Measurements from ENCODE around the gene AFF3. TPM values are rescaled to one million over a fixed set of nuclear protein-coding genes. Genes with fewer than 3 reads are reported as not detected.

Gene AFF3
- total RNA-seq, 1 experiment from 2014 or later, result 0.61 TPM

GRCh38 chr2:99622534-99622933, 519.9 kb downstream of the AFF3 start:
- BruUV-seq (replicated peaks), result no TSS peak
- RAD21 ChIA-PET (ENCODE audit: low non-redundant PET in 1 of 2, low total read pairs in 2 of 2, uncharacterized antibody in 2 of 2, unreplicated experiment in 2 of 2), result no interaction called here

GRCh38 chr2:99621774-99622173, 520.6 kb downstream of the AFF3 start:
- no peak overlapping the region for H2AFZ ChIP-seq (ENCODE audit: low read depth, low read length, poor library complexity, severe bottlenecking)
- H3K9ac ChIP-seq (ENCODE audit: low read length), result no peak overlapping the region
- no peaks in the 10 kb centered on the region for H3K9me2 ChIP-seq (ENCODE audit: insufficient read depth)
- H3K4me2 ChIP-seq (ENCODE audit: low read length), result no peak overlapping the region
- H3K4me1 ChIP-seq (ENCODE audit: control insufficient read depth in 1 of 2, insufficient read depth in 2 of 2, low read length in 2 of 2), result no peaks in the 10 kb centered on the region
- ATAC-seq (no peak), DNase-seq (ENCODE audit: low read depth, low spot score) (no peak)
- peaks cover 10% of the 10 kb centered on the region; the same call in 1 of the 2 replicates for H3K27me3 ChIP-seq (ENCODE audit: insufficient read depth, low read length)
- RAD21 ChIA-PET (ENCODE audit: low non-redundant PET in 1 of 2, low total read pairs in 2 of 2, uncharacterized antibody in 2 of 2, unreplicated experiment in 2 of 2), result no interaction called here
- intact Hi-C loops (cut with micrococcal nuclease), result no loop called here
- POLR2A ChIA-PET, result no interaction called here
- CTCF ChIA-PET, result no interaction called here
- no peak overlapping the region for H3K4me3 ChIP-seq (replicated peaks in 1 of 2; ENCODE audit: low read depth in 1 of 2, low read length in 2 of 2)
- no peaks in the 10 kb centered on the region for H3K9me3 ChIP-seq (ENCODE audit: control insufficient read depth in 1 of 2, insufficient read depth in 1 of 2, low read depth in 1 of 2, low read length in 2 of 2)
- no TSS peak for BruUV-seq (replicated peaks)
- H3K36me3 ChIP-seq (ENCODE audit: control insufficient read depth in 1 of 2, insufficient read depth in 2 of 2, low read length in 2 of 2), result no peaks in the 10 kb centered on the region
- H3K27ac ChIP-seq (ENCODE audit: low read depth, low read length), result no peak overlapping the region
- no peaks in the 10 kb centered on the region for H3K79me2 ChIP-seq (ENCODE audit: insufficient read depth, low read length)
- H4K20me1 ChIP-seq (ENCODE audit: insufficient read depth), result no peaks in the 10 kb centered on the region
- TF ChIP-seq, protein P1, sequence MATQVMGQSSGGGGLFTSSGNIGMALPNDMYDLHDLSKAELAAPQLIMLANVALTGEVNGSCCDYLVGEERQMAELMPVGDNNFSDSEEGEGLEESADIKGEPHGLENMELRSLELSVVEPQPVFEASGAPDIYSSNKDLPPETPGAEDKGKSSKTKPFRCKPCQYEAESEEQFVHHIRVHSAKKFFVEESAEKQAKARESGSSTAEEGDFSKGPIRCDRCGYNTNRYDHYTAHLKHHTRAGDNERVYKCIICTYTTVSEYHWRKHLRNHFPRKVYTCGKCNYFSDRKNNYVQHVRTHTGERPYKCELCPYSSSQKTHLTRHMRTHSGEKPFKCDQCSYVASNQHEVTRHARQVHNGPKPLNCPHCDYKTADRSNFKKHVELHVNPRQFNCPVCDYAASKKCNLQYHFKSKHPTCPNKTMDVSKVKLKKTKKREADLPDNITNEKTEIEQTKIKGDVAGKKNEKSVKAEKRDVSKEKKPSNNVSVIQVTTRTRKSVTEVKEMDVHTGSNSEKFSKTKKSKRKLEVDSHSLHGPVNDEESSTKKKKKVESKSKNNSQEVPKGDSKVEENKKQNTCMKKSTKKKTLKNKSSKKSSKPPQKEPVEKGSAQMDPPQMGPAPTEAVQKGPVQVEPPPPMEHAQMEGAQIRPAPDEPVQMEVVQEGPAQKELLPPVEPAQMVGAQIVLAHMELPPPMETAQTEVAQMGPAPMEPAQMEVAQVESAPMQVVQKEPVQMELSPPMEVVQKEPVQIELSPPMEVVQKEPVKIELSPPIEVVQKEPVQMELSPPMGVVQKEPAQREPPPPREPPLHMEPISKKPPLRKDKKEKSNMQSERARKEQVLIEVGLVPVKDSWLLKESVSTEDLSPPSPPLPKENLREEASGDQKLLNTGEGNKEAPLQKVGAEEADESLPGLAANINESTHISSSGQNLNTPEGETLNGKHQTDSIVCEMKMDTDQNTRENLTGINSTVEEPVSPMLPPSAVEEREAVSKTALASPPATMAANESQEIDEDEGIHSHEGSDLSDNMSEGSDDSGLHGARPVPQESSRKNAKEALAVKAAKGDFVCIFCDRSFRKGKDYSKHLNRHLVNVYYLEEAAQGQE (IDR thresholded peaks at IDR 0.05; ENCODE audit: low read depth), result no peak
- TF ChIP-seq CTCF (IDR thresholded peaks at IDR 0.05 in 2 of 3, conservative IDR thresholded peaks at IDR 0.05 in 1 of 3; ENCODE audit: borderline replicate concordance in 1 of 3, insufficient read depth in 1 of 3, low read depth in 2 of 3, low read length in 2 of 3) (no peak), POLR2AphosphoS5 (IDR thresholded peaks at IDR 0.05; ENCODE audit: low read depth, low read length) (no peak), ZNF274 (IDR thresholded peaks at IDR 0.05; ENCODE audit: low read depth, low read length) (no peak), POLR2A (IDR thresholded peaks at IDR 0.05; ENCODE audit: borderline replicate concordance, extremely low read depth, insufficient read depth, insufficient read length) (no peak), SP1 (IDR thresholded peaks at IDR 0.05; ENCODE audit: low read depth) (no peak)

More at GRCh38 chr2:99622534-99622933, 519.9 kb downstream of the AFF3 start:
- intact Hi-C loops (cut with micrococcal nuclease), result no loop called here
- H2AFZ ChIP-seq (ENCODE audit: low read depth, low read length, poor library complexity, severe bottlenecking), result no peak overlapping the region
- no peaks in the 10 kb centered on the region for H3K9me3 ChIP-seq (ENCODE audit: control insufficient read depth in 1 of 2, insufficient read depth in 1 of 2, low read depth in 1 of 2, low read length in 2 of 2)
- H3K27me3 ChIP-seq (ENCODE audit: insufficient read depth, low read length), result peaks cover 14% of the 10 kb centered on the region
- no peak for DNase-seq (ENCODE audit: low read depth, low spot score)
- H3K79me2 ChIP-seq (ENCODE audit: insufficient read depth, low read length), result no peaks in the 10 kb centered on the region
- no peak overlapping the region for H3K4me2 ChIP-seq (ENCODE audit: low read length)
- H3K4me1 ChIP-seq (ENCODE audit: control insufficient read depth in 1 of 2, insufficient read depth in 2 of 2, low read length in 2 of 2), result no peaks in the 10 kb centered on the region
- no peak overlapping the region for H3K4me3 ChIP-seq (replicated peaks in 1 of 2; ENCODE audit: low read depth in 1 of 2, low read length in 2 of 2)
- H4K20me1 ChIP-seq (ENCODE audit: insufficient read depth), result no peaks in the 10 kb centered on the region
- POLR2A ChIA-PET, result no interaction called here
- H3K9ac ChIP-seq (ENCODE audit: low read length), result no peak overlapping the region
- no peak for TF ChIP-seq ELF1 (IDR thresholded peaks at IDR 0.05; ENCODE audit: borderline replicate concordance, low read depth)
- no peak for TF ChIP-seq EGR1 (IDR thresholded peaks at IDR 0.05; ENCODE audit: low read depth)
- no peak for TF ChIP-seq ATF3 (IDR thresholded peaks at IDR 0.05)
- no peak for TF ChIP-seq POLR2AphosphoS5 (IDR thresholded peaks at IDR 0.05; ENCODE audit: low read depth, low read length)
- TF ChIP-seq, protein P2, sequence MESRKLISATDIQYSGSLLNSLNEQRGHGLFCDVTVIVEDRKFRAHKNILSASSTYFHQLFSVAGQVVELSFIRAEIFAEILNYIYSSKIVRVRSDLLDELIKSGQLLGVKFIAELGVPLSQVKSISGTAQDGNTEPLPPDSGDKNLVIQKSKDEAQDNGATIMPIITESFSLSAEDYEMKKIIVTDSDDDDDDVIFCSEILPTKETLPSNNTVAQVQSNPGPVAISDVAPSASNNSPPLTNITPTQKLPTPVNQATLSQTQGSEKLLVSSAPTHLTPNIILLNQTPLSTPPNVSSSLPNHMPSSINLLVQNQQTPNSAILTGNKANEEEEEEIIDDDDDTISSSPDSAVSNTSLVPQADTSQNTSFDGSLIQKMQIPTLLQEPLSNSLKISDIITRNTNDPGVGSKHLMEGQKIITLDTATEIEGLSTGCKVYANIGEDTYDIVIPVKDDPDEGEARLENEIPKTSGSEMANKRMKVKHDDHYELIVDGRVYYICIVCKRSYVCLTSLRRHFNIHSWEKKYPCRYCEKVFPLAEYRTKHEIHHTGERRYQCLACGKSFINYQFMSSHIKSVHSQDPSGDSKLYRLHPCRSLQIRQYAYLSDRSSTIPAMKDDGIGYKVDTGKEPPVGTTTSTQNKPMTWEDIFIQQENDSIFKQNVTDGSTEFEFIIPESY (IDR thresholded peaks at IDR 0.05; ENCODE audit: extremely low read depth, insufficient replicate concordance, low read length), result no peak
- no peak for TF ChIP-seq JUND (IDR thresholded peaks at IDR 0.05)
- TF ChIP-seq TCF7L2 (IDR thresholded peaks at IDR 0.05; ENCODE audit: borderline replicate concordance, extremely low read depth, insufficient read depth, insufficient read length), result no peak
- TF ChIP-seq EZH2 (IDR thresholded peaks at IDR 0.05), result no peak
- no peak for TF ChIP-seq SIN3A (IDR thresholded peaks at IDR 0.05; ENCODE audit: low read depth)
- TF ChIP-seq ZNF274 (IDR thresholded peaks at IDR 0.05; ENCODE audit: low read depth, low read length), result no peak
- TF ChIP-seq CBX3 (IDR thresholded peaks at IDR 0.05; ENCODE audit: low read depth), result no peak
- H3K9me2 ChIP-seq (ENCODE audit: insufficient read depth), result no peaks in the 10 kb centered on the region
- H3K36me3 ChIP-seq (ENCODE audit: control insufficient read depth in 1 of 2, insufficient read depth in 2 of 2, low read length in 2 of 2), result no peaks in the 10 kb centered on the region
- no peak for ATAC-seq
- H3K27ac ChIP-seq (ENCODE audit: low read depth, low read length), result no peak overlapping the region
- CTCF ChIA-PET, result no interaction called here

Data from HCT116 (cell line).